SK-N-SH treated with all-trans-retinoic acid at 6 μM for 48 hours (cell line): ENCODE results near the gene CCDC120.

Source experiments
- ATAC-seq: fragments of 200-7000 bp; cut with Tn5 transposase; 3 replicates; pipeline ENCODE4 v1.9.1; 2020; ENCODE audit warnings: mild to moderate bottlenecking, moderate library complexity
- BACH2 ChIP-seq: fragments of 250-450 bp; sonication (Bioruptor Pico); IDR thresholded peaks from 2 replicates; pipeline ENCODE4 v1.9.0; 2021; ENCODE audit warnings: mild to moderate bottlenecking, borderline replicate concordance
- CREB5 ChIP-seq: fragments of 250-450 bp; sonication (Bioruptor Pico); IDR thresholded peaks from 2 replicates; pipeline ENCODE4 v1.5.1; 2020; ENCODE audit warnings: low read depth, mild to moderate bottlenecking, moderate library complexity
- CSDC2 ChIP-seq: fragments of 250-450 bp; sonication (Bioruptor Pico); IDR thresholded peaks from 2 replicates; pipeline ENCODE4 v1.5.0; 2020; ENCODE audit warnings: mild to moderate bottlenecking, moderate library complexity
- ESRRG ChIP-seq: fragments of 250-450 bp; sonication (Bioruptor Pico); IDR thresholded peaks from 2 replicates; pipeline ENCODE4 v1.6.1; 2021; ENCODE audit warnings: mild to moderate bottlenecking
- GLIS3 ChIP-seq: fragments of 250-450 bp; sonication (Bioruptor Pico); IDR thresholded peaks from 2 replicates; pipeline ENCODE4 v1.5.0; 2020; ENCODE audit warnings: mild to moderate bottlenecking, moderate library complexity
- ISL1 ChIP-seq: fragments of 250-450 bp; sonication (Bioruptor Pico); IDR thresholded peaks from 2 replicates; pipeline ENCODE4 v2.1.2; 2022; ENCODE audit warnings: mild to moderate bottlenecking, moderate library complexity
- OSR1 ChIP-seq: fragments of 250-450 bp; sonication (Bioruptor Pico); IDR thresholded peaks from 2 replicates; pipeline ENCODE4 v1.8.0; 2022; ENCODE audit warnings: moderate library complexity, mild to moderate bottlenecking, inconsistent platforms
- POU6F1 ChIP-seq: fragments of 250-450 bp; sonication (Bioruptor Pico); IDR thresholded peaks from 2 replicates; pipeline ENCODE4 v1.8.0; 2021; ENCODE audit warnings: low read depth, mild to moderate bottlenecking, moderate library complexity, borderline replicate concordance
- PPARA ChIP-seq: fragments of 250-450 bp; sonication (Bioruptor Pico); IDR thresholded peaks from 2 replicates; pipeline ENCODE4 v1.5.0; 2020; ENCODE audit warnings: mild to moderate bottlenecking, borderline replicate concordance
- RARB ChIP-seq: fragments of 250-450 bp; sonication (Bioruptor Pico); IDR thresholded peaks from 2 replicates; pipeline ENCODE4 v1.8.0; 2021; ENCODE audit warnings: mild to moderate bottlenecking, moderate library complexity
- TCF4 ChIP-seq: fragments of 250-450 bp; sonication (Bioruptor Pico); IDR thresholded peaks from 2 replicates; pipeline ENCODE4 v1.8.0; 2021; ENCODE audit warnings: mild to moderate bottlenecking, moderate library complexity, borderline replicate concordance
- TOX ChIP-seq: fragments of 250-450 bp; sonication (Bioruptor Pico); IDR thresholded peaks from 2 replicates; pipeline ENCODE4 v1.8.0; 2021; ENCODE audit warnings: mild to moderate bottlenecking, moderate library complexity, borderline replicate concordance
- TSHZ2 ChIP-seq: fragments of 250-450 bp; sonication (Bioruptor Pico); IDR thresholded peaks from 2 replicates; pipeline ENCODE4 v1.5.0; 2020; ENCODE audit warnings: mild to moderate bottlenecking, moderate library complexity
- ZC3H10 ChIP-seq: fragments of 250-450 bp; sonication (Bioruptor Pico); IDR thresholded peaks from 2 replicates; pipeline ENCODE4 v1.5.1; 2021; ENCODE audit warnings: mild to moderate bottlenecking, moderate library complexity
- ZFP3 ChIP-seq: fragments of 250-450 bp; sonication (Bioruptor Pico); IDR thresholded peaks from 2 replicates; pipeline ENCODE4 v1.5.0; 2020; ENCODE audit warnings: mild to moderate bottlenecking, moderate library complexity
- ZFP30 ChIP-seq: fragments of 450-650 bp; formaldehyde crosslinking; IDR thresholded peaks from 2 replicates; pipeline ENCODE4 v1.5.0; 2022; ENCODE audit warnings: mild to moderate bottlenecking, moderate library complexity
- ZNF565 ChIP-seq: fragments of 450-650 bp; formaldehyde crosslinking; conservative IDR thresholded peaks from 2 replicates; pipeline ENCODE4 v1.5.0; 2020; ENCODE audit warnings: low read depth, mild to moderate bottlenecking, moderate library complexity
- ZNF8 ChIP-seq: fragments of 450-650 bp; formaldehyde crosslinking; IDR thresholded peaks from 2 replicates; pipeline ENCODE4 v1.5.0; 2020; ENCODE audit warnings: mild to moderate bottlenecking, moderate library complexity

The CCDC120 gene

GRCh38 chrX:49066278-49066677 lies 7.5 kb downstream of the CCDC120 start:
- no peak for TF ChIP-seq PPARA (CRISPR knock-in tag)
- no peak for TF ChIP-seq ZNF8 (CRISPR knock-in tag)
- no peak for TF ChIP-seq TCF4
- ATAC-seq, result no peak

- TF ChIP-seq TCF4, result no peak
- no peak for TF ChIP-seq ZNF8 (CRISPR knock-in tag)
- TF ChIP-seq OSR1, result no peak
- TF ChIP-seq POU6F1 (CRISPR knock-in tag), result no peak
- no peak for TF ChIP-seq GLIS3 (CRISPR knock-in tag)
- TF ChIP-seq CSDC2 (CRISPR knock-in tag), result no peak
- no peak for TF ChIP-seq PPARA (CRISPR knock-in tag)
- TF ChIP-seq ZNF565 (CRISPR knock-in tag), result no peak
- no peak; the same call in 2 of the 3 replicates for ATAC-seq
Observed at GRCh38 chrX:49066690-49067089, 7.9 kb downstream of the CCDC120 start.

GRCh38 chrX:49067285-49068120 lies 8.7 kb downstream of the CCDC120 start:
- TF ChIP-seq RARB (CRISPR knock-in tag), result no peak
- TF ChIP-seq POU6F1 (CRISPR knock-in tag), result no peak
- ATAC-seq, result no peak; the same call in 2 of the 3 replicates

- ATAC-seq, result no peak
- TF ChIP-seq TCF4, result no peak
- no peak for TF ChIP-seq RARB (CRISPR knock-in tag)
- TF ChIP-seq OSR1, result no peak
- TF ChIP-seq CREB5 (CRISPR knock-in tag), result no peak
- TF ChIP-seq ZC3H10 (CRISPR knock-in tag), result no peak
- TF ChIP-seq ISL1, result no peak
Observed at GRCh38 chrX:49069038-49069437, 10.2 kb downstream of the CCDC120 start.

- TF ChIP-seq TCF4 (no peak), CSDC2 (CRISPR knock-in tag) (no peak), ZFP30 (CRISPR knock-in tag) (no peak), ESRRG (CRISPR knock-in tag) (no peak), ZFP3 (CRISPR knock-in tag) (no peak), TOX (CRISPR knock-in tag) (no peak), ISL1 (no peak), BACH2 (no peak), PPARA (CRISPR knock-in tag) (no peak), ZNF8 (CRISPR knock-in tag) (no peak), GLIS3 (CRISPR knock-in tag) (no peak), OSR1 (no peak), TSHZ2 (CRISPR knock-in tag) (no peak), ZC3H10 (CRISPR knock-in tag) (no peak), POU6F1 (CRISPR knock-in tag) (no peak)
- no peak for ATAC-seq
Observed at GRCh38 chrX:49070988-49071387, 12.2 kb downstream of the CCDC120 start.
